GM18505 (cell line): ENCODE measurements around the gene CEP89.
"Not testable (repeated sequence)": the region's sequence is repeated elsewhere in the genome, so short reads cannot be mapped to it uniquely, and the experiment has no call there.

Source experiments
- ATAC-seq: cut with Tn5 transposase; IDR thresholded peaks from one replicate; pipeline ENCODE4 v1.9.1; 2021; ENCODE audit not compliant: unreplicated experiment
- POLR2A ChIP-seq: IDR thresholded peaks from 4 replicates; pipeline ENCODE4 v1.6.1; 2011; ENCODE audit warnings: borderline replicate concordance; ENCODE audit not compliant: insufficient read depth, insufficient read length; ENCODE audit errors: extremely low read depth

CEP89 gene

DNA sequence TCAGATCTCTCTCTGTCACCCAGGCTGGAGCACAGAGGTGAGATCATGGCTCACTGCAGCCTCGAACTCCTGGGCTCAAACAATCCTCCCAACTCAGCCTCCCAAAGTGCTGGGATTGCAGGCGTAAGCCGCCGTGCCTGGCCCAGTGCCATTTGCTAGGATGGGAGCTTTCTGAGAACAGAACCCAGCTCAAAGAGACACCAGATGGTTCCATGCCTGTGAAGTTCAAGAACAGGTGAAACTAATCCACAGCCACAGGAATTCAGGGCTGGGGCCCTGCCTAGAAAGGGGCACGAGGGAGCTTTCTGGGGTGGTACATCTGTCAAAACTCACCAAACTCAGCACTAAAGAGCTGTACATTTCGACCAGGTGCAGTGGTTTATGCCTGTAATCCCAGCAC, 106.4 kb downstream of the CEP89 start:
- no peak for TF ChIP-seq POLR2A
- ATAC-seq: no peak

DNA sequence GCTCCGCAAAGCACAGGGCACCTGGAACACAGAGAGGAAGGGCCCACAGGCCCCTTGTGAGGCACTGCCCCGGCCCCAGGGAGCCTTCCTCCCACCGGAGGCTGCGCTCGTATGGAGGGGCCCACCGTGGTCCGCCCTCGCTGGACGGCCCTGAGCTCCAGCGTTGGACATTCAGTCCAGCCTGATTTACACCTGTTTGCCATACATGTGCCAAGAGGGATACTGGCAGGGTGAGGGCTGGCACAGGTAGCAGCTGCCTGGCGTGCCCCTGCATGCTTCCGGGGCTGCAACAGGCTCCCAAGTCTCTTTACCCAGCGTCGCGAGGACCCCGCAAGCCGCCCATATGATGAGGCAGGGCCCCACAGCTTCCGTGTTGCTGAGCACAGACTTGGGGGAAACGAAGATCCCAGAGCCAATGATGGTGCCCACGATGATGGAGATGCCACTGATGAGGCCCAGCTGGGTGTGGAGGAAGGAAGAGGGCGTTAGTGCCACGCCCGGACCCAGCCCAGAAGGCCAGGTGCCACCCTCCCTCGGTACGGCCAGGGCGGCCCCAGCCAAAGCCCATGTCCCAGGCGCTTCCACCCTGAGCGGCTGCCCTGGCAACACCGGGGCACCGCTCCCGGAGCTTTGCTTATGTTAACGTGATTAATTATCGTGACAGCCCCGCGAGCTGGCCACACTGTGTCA, 107.3 kb downstream of the CEP89 start:
- no peak for ATAC-seq

DNA sequence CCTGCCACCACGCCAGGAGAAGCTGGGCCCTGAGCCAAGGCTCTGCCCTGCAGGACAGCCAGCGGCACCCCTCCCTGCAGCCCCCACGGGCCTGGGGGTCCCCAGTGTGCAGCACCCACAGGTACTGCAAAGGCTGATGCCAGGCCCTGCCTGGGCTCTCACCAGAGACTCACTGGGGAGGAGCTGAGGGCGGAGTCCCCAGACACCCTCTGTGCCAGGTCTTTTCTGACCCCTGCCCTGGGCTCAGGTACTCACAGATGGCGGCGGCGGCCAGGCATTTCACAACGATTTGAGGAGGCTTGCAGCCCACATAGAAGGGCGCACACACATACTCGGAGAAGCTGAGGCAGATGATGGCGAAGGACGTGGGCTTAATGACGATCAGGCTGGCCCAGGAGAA, 107.9 kb downstream of the CEP89 start:
- no peak for ATAC-seq
- TF ChIP-seq POLR2A: no peak

More for the DNA sequence above, 107.3 kb downstream of the CEP89 start:
- no peak for TF ChIP-seq POLR2A

DNA sequence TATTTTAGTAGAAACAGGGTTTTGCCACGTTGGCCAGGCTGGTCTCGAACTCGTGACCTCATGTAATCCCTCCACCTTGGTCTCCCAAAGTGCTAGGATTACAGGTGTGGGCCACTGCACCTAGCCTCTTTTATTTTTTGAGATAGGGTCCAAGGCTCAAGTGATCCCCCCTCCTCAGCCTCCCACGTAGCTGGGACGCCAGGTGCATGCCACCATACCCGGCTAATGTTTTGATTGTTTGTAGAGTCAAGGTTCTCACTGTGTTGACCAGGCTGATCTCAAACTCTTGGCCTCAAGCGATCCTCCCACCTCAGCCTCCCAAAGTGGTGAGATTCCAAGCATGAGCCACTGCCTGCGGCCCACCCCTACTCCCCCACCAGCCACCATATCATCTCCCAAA, 108.5 kb downstream of the CEP89 start:
- ATAC-seq: no peak

DNA sequence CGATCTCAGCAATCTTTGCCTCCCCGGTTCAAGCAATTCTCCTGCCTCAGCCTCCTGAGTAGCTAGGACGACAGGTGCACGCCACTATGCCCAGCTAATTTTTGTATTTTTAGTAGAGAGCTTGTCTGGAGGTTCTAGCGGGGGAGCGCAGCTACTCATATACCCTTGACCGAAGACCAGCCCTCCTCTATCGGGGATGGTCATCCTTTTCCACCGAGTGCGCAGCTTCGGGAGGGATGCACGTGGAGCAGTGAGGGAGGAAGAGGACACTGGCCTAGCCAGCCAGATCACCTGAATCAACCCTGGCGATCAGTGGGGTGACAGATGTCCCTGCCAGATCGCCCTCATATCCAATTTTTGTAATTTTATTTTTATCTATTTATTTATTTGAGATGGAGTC, 109.0 kb downstream of the CEP89 start:
- no peak for ATAC-seq
- no peak for TF ChIP-seq POLR2A

More for the DNA sequence above, 108.5 kb downstream of the CEP89 start:
- TF ChIP-seq POLR2A: no peak

DNA sequence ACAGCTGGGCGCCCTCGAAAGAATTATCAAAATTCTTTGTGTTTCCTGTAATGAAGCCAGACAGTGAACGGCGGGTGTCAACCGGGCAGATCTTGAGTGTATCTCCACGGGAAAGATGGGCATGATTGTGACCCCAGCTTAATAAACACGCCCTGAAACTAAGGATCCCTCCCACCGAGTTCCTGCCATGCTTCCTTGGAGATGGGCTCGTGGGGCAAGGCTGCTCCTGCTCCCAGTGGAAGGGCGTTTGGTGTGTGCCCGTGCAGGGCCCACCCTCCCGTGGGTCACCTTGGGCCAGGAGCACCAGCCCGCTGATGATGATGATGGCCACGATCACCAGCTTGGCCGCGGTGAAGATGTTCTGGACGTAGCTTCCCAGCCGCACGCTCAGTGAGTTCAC, 109.6 kb downstream of the CEP89 start:
- no peak for TF ChIP-seq POLR2A
- ATAC-seq: no peak

DNA sequence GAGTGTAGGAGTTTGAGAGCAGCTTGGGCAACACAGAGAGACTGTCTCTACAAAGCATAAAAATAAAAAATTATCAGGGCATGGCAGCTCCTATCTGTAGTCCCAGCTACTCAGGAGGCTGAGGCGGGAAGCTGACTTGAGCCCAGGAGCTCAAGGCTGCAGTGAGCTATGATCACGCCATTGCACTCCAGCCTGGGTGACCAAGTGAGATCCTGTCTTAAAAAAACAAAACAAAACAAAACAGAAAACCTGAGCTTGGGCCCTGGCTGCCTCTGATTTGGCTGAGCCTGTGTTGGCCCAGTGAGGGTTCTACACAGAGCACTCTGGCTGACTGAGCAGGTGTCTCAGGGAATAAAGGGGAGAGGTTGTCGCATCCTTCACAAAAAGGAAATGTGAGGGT, 110.2 kb downstream of the CEP89 start:
- no peak for ATAC-seq
- TF ChIP-seq POLR2A: no peak

DNA sequence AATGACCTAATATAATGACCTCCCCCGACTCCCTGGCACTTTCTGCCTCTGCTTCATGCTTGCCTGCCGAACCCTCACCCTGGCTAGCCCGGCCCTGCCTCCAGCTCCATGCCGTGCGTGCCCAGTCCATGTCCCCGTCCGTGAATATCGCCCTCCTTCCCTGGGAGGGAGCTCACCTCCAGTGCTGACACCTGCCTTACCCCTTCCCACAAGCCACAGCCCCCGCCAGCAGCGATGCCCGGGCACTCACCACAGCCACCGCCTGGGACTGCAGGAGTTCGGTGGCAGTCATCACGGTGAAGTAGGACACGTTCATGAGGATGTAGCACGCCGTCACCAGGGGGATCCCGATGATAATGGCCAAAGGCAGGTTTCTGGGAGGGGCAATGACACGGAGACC, 112.2 kb downstream of the CEP89 start:
- no peak for TF ChIP-seq POLR2A
- ATAC-seq: no peak

DNA sequence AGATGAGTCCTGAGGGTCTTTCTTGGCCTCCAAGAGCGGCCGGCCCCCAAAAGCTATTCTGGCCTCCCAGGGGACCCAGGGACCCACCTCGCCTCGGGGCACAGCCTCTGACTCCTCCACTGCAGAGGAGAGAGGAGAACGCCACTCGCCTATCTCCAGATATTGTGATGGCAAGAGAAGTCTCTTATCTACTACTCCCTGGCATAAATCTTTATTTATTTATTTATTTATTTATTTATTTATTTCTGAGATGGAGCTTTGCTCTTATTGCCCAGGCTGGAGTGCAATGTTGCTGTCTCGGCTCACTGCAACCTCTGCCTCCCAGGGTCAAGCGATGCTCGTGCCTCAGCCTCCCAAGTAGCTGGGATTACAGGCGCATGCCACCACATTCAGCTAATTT, 113.2 kb downstream of the CEP89 start:
- no peak for ATAC-seq
- TF ChIP-seq POLR2A: no peak

DNA sequence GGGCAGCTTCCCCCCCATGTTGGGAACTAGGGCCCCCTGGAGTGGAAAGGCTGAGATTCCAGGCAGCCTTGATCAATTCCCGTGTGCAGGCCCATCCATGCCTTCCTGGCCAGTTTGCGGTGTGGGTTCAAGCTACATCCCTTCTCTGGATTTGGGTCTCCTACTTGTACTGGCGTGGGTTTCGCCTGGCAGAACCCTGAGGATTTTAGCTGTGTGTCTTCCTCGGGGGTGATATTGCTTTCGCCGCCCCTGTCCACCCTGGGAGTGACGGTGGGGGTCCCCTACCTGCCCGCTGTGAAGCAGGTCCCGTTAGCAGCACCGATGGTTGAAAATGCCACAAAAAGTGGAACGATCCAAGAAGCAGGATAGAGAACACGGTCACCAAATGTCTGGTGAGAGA, 113.6 kb downstream of the CEP89 start:
- no peak for ATAC-seq
- TF ChIP-seq POLR2A: no peak

DNA sequence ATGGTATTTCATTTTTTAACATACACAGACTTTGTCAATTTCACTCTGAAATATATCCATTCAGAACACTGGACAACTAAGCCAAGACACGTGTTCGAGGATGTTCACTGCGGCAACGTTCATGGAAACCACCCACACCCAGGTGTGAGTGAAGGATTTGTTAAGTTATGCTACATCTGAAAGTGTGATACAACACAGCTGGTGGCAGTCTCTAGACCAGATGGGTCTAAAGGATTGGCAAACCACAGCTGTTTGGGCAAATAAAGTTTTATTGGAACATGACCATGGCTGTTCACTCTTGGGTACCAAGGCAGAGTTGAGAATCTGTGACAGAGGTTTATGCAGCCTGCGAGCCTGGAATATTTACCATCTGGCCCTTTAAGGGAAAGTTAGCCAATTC, 114.2 kb downstream of the CEP89 start:
- no peak for ATAC-seq
- TF ChIP-seq POLR2A: no peak

DNA sequence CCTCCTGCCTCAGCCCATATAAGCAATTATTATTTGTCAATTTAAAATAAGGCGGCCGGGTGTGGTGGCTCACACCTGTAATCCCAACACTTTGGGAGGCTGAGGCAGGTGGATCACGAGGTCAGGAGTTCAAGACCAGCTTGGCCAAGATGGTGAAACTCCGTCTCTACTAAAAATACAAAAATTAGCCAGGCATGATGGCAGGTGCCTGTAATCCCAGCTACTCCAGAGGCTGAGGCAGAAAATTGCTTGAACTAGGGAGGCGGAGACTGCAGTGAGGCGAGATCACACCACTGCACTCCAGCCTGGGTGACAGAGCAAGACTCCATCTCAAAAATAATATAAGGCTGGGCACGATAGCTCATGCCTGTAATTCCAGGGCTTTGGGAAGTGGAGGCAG, 114.9 kb downstream of the CEP89 start:
- not testable (repeated sequence) for ATAC-seq

DNA sequence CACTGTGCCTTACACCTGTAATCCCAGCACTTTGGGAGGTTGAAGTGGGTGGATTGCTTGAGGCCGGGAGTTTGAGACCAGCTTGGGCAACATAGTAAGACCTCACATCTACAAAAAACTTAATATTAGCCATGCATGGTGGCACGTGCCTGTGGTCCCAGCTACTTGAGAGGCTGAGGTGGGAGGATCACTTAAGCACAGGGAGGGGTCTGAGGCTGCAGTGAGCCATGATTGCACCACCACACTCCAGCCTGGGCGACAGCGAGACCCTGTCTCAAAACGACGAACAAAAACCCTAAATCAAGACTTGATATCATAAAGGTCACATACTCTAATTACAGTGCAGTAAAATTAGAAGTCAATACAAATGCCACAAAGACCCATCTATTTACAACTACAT, 119.5 kb downstream of the CEP89 start:
- no peak for ATAC-seq
- no peak for TF ChIP-seq POLR2A

DNA sequence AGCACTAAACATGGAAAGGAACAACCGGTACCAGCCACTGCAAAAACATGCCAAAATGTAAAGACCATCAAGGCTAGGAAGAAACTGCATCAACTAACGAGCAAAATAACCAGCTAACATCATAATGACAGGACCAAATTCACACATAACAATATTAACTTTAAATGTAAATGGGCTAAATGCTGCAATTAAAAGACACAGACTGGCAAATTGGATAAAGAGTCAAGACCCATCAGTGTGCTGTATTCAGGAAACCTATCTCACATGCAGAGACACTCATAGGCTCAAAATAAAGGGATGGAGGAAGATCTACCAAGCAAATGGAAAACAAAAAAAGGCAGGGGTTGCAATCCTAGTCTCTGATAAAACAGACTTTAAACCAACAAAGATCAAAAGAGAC, 123.7 kb downstream of the CEP89 start:
- not testable (repeated sequence) for ATAC-seq

DNA sequence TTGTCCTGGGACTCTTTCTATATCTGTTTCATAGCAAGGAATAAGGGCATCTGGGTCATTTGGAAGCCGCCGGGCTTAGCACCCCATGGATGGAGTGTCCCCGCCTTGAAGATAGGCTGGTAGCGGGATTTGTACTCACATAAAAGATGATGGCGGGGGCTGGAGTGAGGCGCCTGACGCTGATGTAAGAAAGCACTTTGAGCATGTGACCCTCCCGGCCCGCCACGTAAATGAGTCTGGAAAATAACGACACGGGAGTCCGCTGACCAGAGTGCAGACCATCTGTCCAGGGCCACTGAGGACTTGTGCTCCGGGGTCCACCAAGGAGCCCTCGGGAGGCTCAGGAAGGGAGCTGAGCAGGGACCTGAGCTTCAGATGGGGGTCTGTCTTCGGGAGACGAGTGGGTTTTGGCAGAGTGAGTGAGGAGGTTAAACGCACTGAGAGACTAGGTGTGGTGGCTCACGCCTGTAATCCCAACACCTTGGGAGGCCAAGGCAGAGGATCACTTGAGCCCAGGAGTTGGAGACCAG, 128.0 kb downstream of the CEP89 start:
- no peak for ATAC-seq
- TF ChIP-seq POLR2A: no peak

DNA sequence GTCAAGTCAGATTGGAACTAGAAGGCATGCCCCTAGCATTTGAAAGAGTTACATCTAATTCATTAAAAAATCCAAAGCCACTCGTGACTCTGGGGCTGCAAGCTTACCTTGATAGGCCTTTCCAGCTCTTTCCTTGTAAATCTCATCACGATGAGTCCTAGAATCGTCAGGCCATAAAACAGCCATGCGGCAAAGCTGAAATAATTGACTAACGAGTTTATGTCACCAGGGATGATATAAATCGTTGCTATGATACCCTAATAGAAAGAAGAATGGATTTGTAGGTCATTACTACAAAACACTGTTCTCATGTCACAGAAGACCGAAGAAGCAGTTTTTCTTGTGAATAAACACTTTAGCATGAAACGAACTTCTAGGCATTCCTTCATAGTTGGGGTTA, 129.7 kb downstream of the CEP89 start:
- TF ChIP-seq POLR2A: no peak
- ATAC-seq: no peak

DNA sequence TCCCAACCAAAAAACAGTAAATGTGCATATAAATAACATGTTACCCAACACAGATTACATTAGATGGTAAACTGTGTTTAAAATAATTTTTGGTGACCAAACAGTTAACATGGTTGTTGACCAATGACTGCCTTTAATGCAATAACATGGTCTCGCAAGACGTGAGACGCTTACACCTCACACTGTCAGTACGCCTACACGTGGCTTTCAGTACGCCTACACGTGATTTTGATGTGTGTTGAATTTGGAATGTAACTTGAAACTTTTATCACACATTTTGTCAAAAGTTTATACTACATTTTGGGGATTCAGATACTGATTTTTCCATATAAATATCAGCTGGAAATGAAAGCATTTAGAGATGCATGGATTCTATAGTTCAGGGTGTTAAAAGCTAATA, 134.2 kb downstream of the CEP89 start:
- ATAC-seq: no peak
- no peak for TF ChIP-seq POLR2A

DNA sequence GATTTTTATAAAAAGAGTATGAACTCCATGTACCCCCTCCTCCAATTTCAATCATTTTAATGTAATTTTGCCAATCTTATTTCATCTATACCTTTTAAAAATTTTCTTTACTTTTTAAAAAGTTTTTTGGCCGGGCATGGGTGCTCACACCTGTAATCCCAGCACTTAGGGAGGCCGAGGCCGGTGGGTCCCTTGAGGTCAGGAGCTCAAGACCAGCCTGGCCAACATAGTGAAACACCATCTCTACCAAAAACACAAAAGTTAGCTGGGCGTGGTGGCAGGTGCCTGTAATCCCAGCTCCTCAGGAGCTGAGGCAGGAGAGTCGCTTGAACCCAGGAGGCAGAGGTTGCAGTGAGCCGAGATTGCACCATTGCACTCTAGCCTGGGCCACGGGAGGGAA, 138.4 kb downstream of the CEP89 start:
- ATAC-seq: not testable (repeated sequence)

DNA sequence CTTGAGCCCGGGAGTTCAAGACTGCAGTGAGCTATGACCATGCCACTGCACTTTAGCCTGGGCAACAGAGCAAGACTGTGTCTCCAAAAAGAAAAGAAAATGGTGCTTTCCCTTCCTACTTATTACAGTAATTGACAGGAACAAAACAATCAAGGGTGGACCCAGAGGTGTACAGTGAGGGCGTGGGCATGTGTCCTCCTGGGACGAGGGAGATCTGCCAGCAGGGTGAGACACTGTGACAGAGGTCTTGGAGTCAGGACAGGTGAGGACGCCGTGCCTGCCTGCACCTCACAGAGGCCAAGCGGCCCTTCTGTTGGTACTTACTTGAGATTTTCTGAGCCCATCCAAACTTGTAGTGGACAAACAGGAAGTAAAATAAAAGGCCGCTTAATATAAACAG, 138.9 kb downstream of the CEP89 start:
- ATAC-seq: not testable (repeated sequence)

DNA sequence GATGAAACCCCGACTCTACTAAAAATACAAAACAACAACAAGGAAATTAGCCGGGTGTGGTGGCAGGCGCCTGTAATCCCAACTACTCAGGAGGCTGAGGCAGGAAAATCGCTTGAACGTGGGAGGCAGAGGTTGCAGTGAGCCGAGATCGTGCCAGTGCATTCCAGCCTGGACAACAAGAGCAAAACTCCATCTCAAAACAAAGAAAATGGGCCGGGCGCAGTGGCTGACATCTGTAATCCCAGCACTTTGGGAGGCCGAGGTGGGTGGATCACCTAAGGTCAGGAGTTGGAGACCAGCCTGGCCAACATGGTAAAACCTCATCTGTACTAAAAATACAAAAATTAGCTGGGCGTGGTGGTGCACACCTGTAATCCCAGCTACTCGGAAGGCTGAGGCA, 139.7 kb downstream of the CEP89 start:
- ATAC-seq: not testable (repeated sequence)
